Measurements from ENCODE around the gene LRRC25.
"Not testable (repeated sequence)": the region's sequence is repeated elsewhere in the genome, so short reads cannot be mapped to it uniquely, and the experiment has no call there.

GRCh38 chr19:18364277-18364825 is 33.1 kb downstream of the LRRC25 start:
- TF ChIP-seq EZH2 (IDR thresholded peaks at IDR 0.05; ENCODE audit: low read length, unreplicated experiment); CTCF (conservative IDR thresholded peaks at IDR 0.05; ENCODE audit: low read depth, low read length); EZH2phosphoT487 (IDR thresholded peaks at IDR 0.05; ENCODE audit: borderline replicate concordance, low read length): not testable (repeated sequence)
